GM23338 (cell line): ENCODE results near the gene GRIFIN. TPM values are rescaled to one million over a fixed set of nuclear protein-coding genes. Genes with fewer than 3 reads are reported as not detected.

Experiments used
- ATAC-seq: fragments of 200-7000 bp; cut with Tn5 transposase; 3 replicates; pipeline ENCODE4 v1.9.1; 2020
- DNase-seq: peaks from one replicate; pipeline ENCODE4 v3.0.0-alpha.2; 2015; ENCODE audit warnings: low spot score
- H2AFZ ChIP-seq: fragments of 200-600 bp; sonication (generic); 2 replicates; pipeline ENCODE4 v1.8.0; 2016; ENCODE audit warnings: antibody characterized with exemption, mild to moderate bottlenecking, moderate library complexity
- H3F3A ChIP-seq: fragments of 200-600 bp; sonication (generic); replicated peaks from 2 replicates; pipeline ENCODE4 v1.8.0; 2017; ENCODE audit warnings: antibody characterized with exemption, mixed run types, low read depth
- H3K27ac ChIP-seq: fragments of 200-600 bp; sonication (generic); 2 replicates; pipeline ENCODE4 v1.6.1; 2016; ENCODE audit warnings: low read depth
- H3K27me3 ChIP-seq: fragments of 200-600 bp; sonication (generic); 2 replicates; pipeline ENCODE4 v1.8.0; 2016; ENCODE audit warnings: mild to moderate bottlenecking, mixed run types, moderate library complexity; ENCODE audit not compliant: insufficient read depth
- H3K36me3 ChIP-seq: fragments of 200-600 bp; sonication (generic); 2 replicates; pipeline ENCODE4 v1.8.0; 2016; ENCODE audit warnings: mild to moderate bottlenecking; ENCODE audit not compliant: insufficient read depth
- H3K4me1 ChIP-seq: fragments of 200-600 bp; sonication (generic); 2 replicates; pipeline ENCODE4 v1.8.0; 2016; ENCODE audit warnings: mild to moderate bottlenecking, moderate library complexity; ENCODE audit not compliant: insufficient read depth
- H3K4me2 ChIP-seq: fragments of 200-600 bp; sonication (generic); 2 replicates; pipeline ENCODE4 v1.7.1; 2017; ENCODE audit warnings: mixed run types
- H3K4me3 ChIP-seq: fragments of 200-600 bp; sonication (generic); 2 replicates; pipeline ENCODE4 v1.6.1; 2016; ENCODE audit warnings: mixed run types
- H3K79me2 ChIP-seq: fragments of 200-600 bp; sonication (generic); replicated peaks from 2 replicates; pipeline ENCODE4 v1.8.0; 2017; ENCODE audit warnings: mild to moderate bottlenecking; ENCODE audit not compliant: insufficient read depth
- H3K9me2 ChIP-seq: fragments of 200-600 bp; sonication (generic); 2 replicates; pipeline ENCODE4 v1.8.0; 2017; ENCODE audit not compliant: insufficient read depth
- H4K20me1 ChIP-seq: fragments of 200-600 bp; sonication (generic); replicated peaks from 2 replicates; pipeline ENCODE4 v1.8.0; 2017; ENCODE audit warnings: mild to moderate bottlenecking; ENCODE audit not compliant: insufficient read depth
- H3K27ac Mint-ChIP-seq: 2 replicates; pipeline ENCODE4 v1.8.0; 2020; ENCODE audit warnings: inconsistent platforms, mild to moderate bottlenecking, moderate library complexity, mixed read lengths
- H3K27me3 Mint-ChIP-seq: 3 replicates; pipeline ENCODE4 v1.8.0; 2022; ENCODE audit warnings: low read depth, mild to moderate bottlenecking, moderate library complexity, mixed read lengths, inconsistent platforms; ENCODE audit not compliant: insufficient read depth, poor library complexity
- H3K36me3 Mint-ChIP-seq: 3 replicates; pipeline ENCODE4 v1.8.0; 2021; ENCODE audit warnings: low read depth, mild to moderate bottlenecking, inconsistent platforms, moderate library complexity, mixed read lengths
- H3K4me1 Mint-ChIP-seq: 3 replicates; pipeline ENCODE4 v1.8.0; 2020; ENCODE audit warnings: mild to moderate bottlenecking, inconsistent platforms, mixed read lengths
- H3K4me3 Mint-ChIP-seq: 3 replicates; pipeline ENCODE4 v1.8.0; 2021; ENCODE audit warnings: moderate library complexity, mild to moderate bottlenecking, inconsistent platforms, mixed read lengths
- H3K9me3 Mint-ChIP-seq: 3 replicates; pipeline ENCODE4 v1.8.0; 2020; ENCODE audit warnings: moderate library complexity, mild to moderate bottlenecking, inconsistent platforms, mixed read lengths
- CREB1 ChIP-seq: fragments of 250-450 bp; sonication (Bioruptor Pico); IDR thresholded peaks from 2 replicates; pipeline ENCODE4 v1.5.0; 2020; ENCODE audit warnings: low read depth, mild to moderate bottlenecking, moderate library complexity
- EZH2 ChIP-seq: fragments of 200-600 bp; sonication (generic); IDR thresholded peaks from one replicate; pipeline ENCODE4 v1.8.0; 2017; ENCODE audit warnings: antibody characterized with exemption, mild to moderate bottlenecking, low read depth; ENCODE audit not compliant: unreplicated experiment
- EZH2phosphoT487 ChIP-seq: fragments of 200-600 bp; sonication (generic); IDR thresholded peaks from one replicate; pipeline ENCODE4 v1.8.1; 2018; ENCODE audit warnings: antibody characterized with exemption; ENCODE audit not compliant: unreplicated experiment
- JUNB ChIP-seq: IDR thresholded peaks from one replicate; pipeline ENCODE4 v1.6.1; 2016; ENCODE audit warnings: antibody characterized with exemption; ENCODE audit not compliant: unreplicated experiment
- STAT1 ChIP-seq: IDR thresholded peaks from one replicate; pipeline ENCODE4 v1.6.1; 2016; ENCODE audit warnings: antibody characterized with exemption; ENCODE audit not compliant: unreplicated experiment
- ZNF462 ChIP-seq: fragments of 250-450 bp; sonication (Bioruptor Pico); IDR thresholded peaks from 2 replicates; pipeline ENCODE4 v1.5.0; 2020; ENCODE audit warnings: mild to moderate bottlenecking, moderate library complexity
- polyA plus RNA-seq: library from polyadenylated mRNA; unstranded; fragments of >200 nt; fragmentation: Nextera tagmentation; extraction: Ambion mirVana; gene quantifications from 2 replicates; pipeline ENCODE4 v1.2.1, GENCODE V29; 2016
- total RNA-seq: library from RNA; depleted of rRNA; stranded (reverse); fragments of >200 nt; shearing (Covaris generic); gene quantifications from 2 replicates; pipeline ENCODE4 v1.2.3, GENCODE V29; 2014
- TF ChIP-seq, protein P1 (sequence below), 2 experiments: fragments of 200-600 bp in 1 of 2; sonication (generic) in 1 of 2; conservative IDR thresholded peaks; 2 replicates each; pipeline versions ENCODE4 v1.5.1 to v1.6.1; 2016 to 2017; ENCODE audit warnings: antibody characterized with exemption in 2 of 2, low read depth in 2 of 2, mild to moderate bottlenecking in 2 of 2, moderate library complexity in 1 of 2

Gene GRIFIN
- total and polyA plus RNA-seq, 2 experiments from 2014 or later = not detected

GRCh38 chr7:2504128-2504888, 28.1 kb upstream of the GRIFIN start (continued):
- TF ChIP-seq ZNF462 (CRISPR knock-in tag) = no peak
- no peak for TF ChIP-seq JUNB
- TF ChIP-seq EZH2 = no peak
- no peak for TF ChIP-seq EZH2phosphoT487

DNA sequence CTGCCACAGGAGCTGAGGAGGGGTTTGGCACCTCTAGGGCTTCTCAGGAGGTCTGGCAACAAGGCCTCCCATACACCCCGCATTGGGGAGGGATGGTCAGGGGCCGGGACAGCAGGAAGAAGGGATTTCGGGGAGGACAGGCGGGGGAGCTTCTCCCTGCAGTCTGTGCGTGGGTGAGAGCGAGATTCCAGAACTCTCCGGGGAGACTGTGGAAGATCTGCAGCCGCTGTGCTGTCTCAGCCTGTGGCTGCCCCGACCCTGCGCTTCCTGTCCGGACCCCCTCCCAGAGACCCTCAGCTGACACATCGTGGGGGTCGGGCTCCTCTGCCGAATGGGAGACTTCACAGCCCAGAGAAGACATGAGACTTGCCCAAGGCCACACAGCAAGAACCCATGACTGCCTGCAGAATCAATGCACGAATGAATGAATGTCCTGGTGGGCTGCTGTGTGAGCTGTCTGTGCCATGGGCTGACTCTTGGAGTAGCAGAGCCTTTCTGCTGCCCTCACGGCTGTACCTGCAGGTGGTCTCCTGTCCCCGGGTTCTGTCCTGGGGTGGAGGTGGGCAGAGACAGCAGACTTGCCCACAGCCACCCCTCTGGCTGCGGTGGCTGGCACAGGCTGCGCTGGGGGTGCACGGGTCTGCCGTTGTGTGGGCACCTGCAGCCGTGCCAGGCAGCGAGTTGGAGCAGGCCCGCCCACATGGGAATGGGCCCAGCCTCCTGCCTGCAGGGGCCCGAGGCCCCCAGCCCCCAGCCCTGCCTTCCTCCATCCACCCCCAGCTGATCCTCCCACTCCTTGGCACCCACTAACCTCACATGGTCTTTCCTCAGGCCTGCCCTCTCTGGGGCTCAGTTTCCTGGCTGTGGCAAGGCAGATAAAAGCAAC, 27.1 kb upstream of the GRIFIN start:
- no peaks in the 10 kb centered on the region for H4K20me1 ChIP-seq
- Mint-ChIP-seq H3K4me1 (peaks cover 23% of the 10 kb centered on the region), H3K27me3 (peaks cover 14% of the 10 kb centered on the region), H3K36me3 (no peaks in the 10 kb centered on the region; the same call in 2 of the 3 replicates), H3K27ac (no peak overlapping the region), H3K4me3 (no peak overlapping the region), H3K9me3 (no peaks in the 10 kb centered on the region)
- H3K4me2 ChIP-seq = no peak overlapping the region
- DNase-seq = no peak
- ATAC-seq = no peak
- H3K9me2 ChIP-seq = no peaks in the 10 kb centered on the region
- H3F3A ChIP-seq = 0 out of 2 replicates have a peak, but pooled peaks cover 3% of the 10 kb centered on the region
- H3K36me3 ChIP-seq = no peaks in the 10 kb centered on the region
- H3K27me3 ChIP-seq = no peaks in the 10 kb centered on the region
- no peak overlapping the region for H3K4me3 ChIP-seq
- no peaks in the 10 kb centered on the region for H3K79me2 ChIP-seq
- H3K4me1 ChIP-seq = peaks cover 9% of the 10 kb centered on the region; the same call in 1 of the 2 replicates
- no peak overlapping the region for H2AFZ ChIP-seq
- H3K27ac ChIP-seq = no peak overlapping the region
- TF ChIP-seq CREB1 (no peak), JUNB (no peak), STAT1 (no peak)
- TF ChIP-seq, protein P1, sequence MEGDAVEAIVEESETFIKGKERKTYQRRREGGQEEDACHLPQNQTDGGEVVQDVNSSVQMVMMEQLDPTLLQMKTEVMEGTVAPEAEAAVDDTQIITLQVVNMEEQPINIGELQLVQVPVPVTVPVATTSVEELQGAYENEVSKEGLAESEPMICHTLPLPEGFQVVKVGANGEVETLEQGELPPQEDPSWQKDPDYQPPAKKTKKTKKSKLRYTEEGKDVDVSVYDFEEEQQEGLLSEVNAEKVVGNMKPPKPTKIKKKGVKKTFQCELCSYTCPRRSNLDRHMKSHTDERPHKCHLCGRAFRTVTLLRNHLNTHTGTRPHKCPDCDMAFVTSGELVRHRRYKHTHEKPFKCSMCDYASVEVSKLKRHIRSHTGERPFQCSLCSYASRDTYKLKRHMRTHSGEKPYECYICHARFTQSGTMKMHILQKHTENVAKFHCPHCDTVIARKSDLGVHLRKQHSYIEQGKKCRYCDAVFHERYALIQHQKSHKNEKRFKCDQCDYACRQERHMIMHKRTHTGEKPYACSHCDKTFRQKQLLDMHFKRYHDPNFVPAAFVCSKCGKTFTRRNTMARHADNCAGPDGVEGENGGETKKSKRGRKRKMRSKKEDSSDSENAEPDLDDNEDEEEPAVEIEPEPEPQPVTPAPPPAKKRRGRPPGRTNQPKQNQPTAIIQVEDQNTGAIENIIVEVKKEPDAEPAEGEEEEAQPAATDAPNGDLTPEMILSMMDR (conservative IDR thresholded peaks at IDR 0.05; ENCODE audit: low read depth in 2 of 2) = no peak
